A549 (cell line): ENCODE measurements around the gene ZNF765. TPM values are rescaled to one million over a fixed set of nuclear protein-coding genes. Genes with fewer than 3 reads are reported as not detected.
A peak's percentile ranks its signal among the peaks of the same experiment; 100 is the strongest.
"Not testable (repeated sequence)": the region's sequence is repeated elsewhere in the genome, so short reads cannot be mapped to it uniquely, and the experiment has no call there.

Source experiments
- ATAC-seq, 2 experiments: fragments of 200-7000 bp in 1 of 2; fragments of >200 bp in 1 of 2; cut with Nextera tagmentation in 1 of 2; cut with Tn5 transposase in 1 of 2; 3 replicates each; pipeline versions ENCODE4 v1.8.0 to v1.9.1; 2018 to 2020; ENCODE audit warnings: mild to moderate bottlenecking in 1 of 2, moderate library complexity in 1 of 2
- CTCF ChIA-PET: fragments of 300-600 bp; sonication (Branson Sonifier 250); formaldehyde crosslinking; extraction: SDS; loops from one replicate; lab custom pipeline; 2021; ENCODE audit warnings: antibody characterized with exemption, inconsistent platforms; lab: Yijun Ruan, JAX
- POLR2A ChIA-PET: fragments of 350-600 bp; formaldehyde crosslinking; extraction: SDS; loops from one replicate; lab custom pipeline; 2021; ENCODE audit warnings: antibody characterized with exemption, inconsistent platforms; lab: Yijun Ruan, JAX
- DNase-seq, 2 experiments: peaks; one replicate each; pipeline versions ENCODE4 v3.0.0 to v3.0.0-alpha.2; 2011 to 2016; ENCODE audit warnings: low read depth in 1 of 2, low spot score in 1 of 2
- FAIRE-seq: peaks from 2 replicates; lab custom pipeline; 2011; peaks lifted over from hg19 to GRCh38; lab: Jason Lieb, UNC
- H3K27ac ChIP-seq, 2 experiments: fragments of >200 bp; sonication (Bioruptor Twin); formaldehyde crosslinking; 3 replicates each; pipeline ENCODE4 v1.5.1; 2016 to 2017
- H3K4me1 ChIP-seq: fragments of >200 bp; sonication (Bioruptor Twin); formaldehyde crosslinking; 3 replicates; pipeline ENCODE4 v1.6.1; 2016
- H3K4me2 ChIP-seq: fragments of >200 bp; sonication (Bioruptor Twin); formaldehyde crosslinking; 3 replicates; pipeline ENCODE4 v1.6.1; 2016
- H3K4me3 ChIP-seq: fragments of >200 bp; sonication (Bioruptor Twin); formaldehyde crosslinking; 3 replicates; pipeline ENCODE4 v1.5.1; 2016
- H3K9me3 ChIP-seq: fragments of >200 bp; sonication (Bioruptor Twin); formaldehyde crosslinking; 3 replicates; pipeline ENCODE4 v1.6.1; 2016
- CBX2 ChIP-seq: fragments of 200-600 bp; sonication (generic); IDR thresholded peaks from 2 replicates; pipeline ENCODE4 v1.6.1; 2016; ENCODE audit warnings: low read depth, mild to moderate bottlenecking, borderline replicate concordance
- CHD4 ChIP-seq: fragments of 200-600 bp; sonication (generic); IDR thresholded peaks from 2 replicates; pipeline ENCODE4 v1.6.1; 2016; ENCODE audit warnings: antibody characterized with exemption, mild to moderate bottlenecking, borderline replicate concordance
- ESRRA ChIP-seq: fragments of 150-350 bp; IDR thresholded peaks from 2 replicates; pipeline ENCODE4 v1.6.1; 2014; ENCODE audit warnings: mild to moderate bottlenecking, low read length, borderline replicate concordance
- JUN ChIP-seq, 2 experiments: fragments of >200 bp; sonication (Bioruptor Twin); formaldehyde crosslinking; IDR thresholded peaks; 2 replicates in 1 of 2; 3 replicates in 1 of 2; pipeline ENCODE4 v1.6.1; 2016 to 2017
- MAX ChIP-seq: IDR thresholded peaks from 2 replicates; pipeline ENCODE4 v1.6.1; 2012
- MAZ ChIP-seq: fragments of 150-350 bp; IDR thresholded peaks from 2 replicates; pipeline ENCODE4 v1.6.1; 2014; ENCODE audit warnings: antibody characterized with exemption, low read depth, low read length, borderline replicate concordance
- MYC ChIP-seq: IDR thresholded peaks from 2 replicates; pipeline ENCODE4 v1.6.1; 2012; ENCODE audit warnings: mild to moderate bottlenecking, inconsistent platforms, low read length, improper control_type of control experiment, borderline replicate concordance
- NPAS2 ChIP-seq: fragments of 250-450 bp; sonication (Bioruptor Pico); IDR thresholded peaks from 2 replicates; pipeline ENCODE4 v1.8.0; 2022; ENCODE audit warnings: mild to moderate bottlenecking, moderate library complexity, borderline replicate concordance
- NR3C1 ChIP-seq: fragments of >200 bp; sonication (Bioruptor Twin); formaldehyde crosslinking; IDR thresholded peaks from 3 replicates; pipeline ENCODE4 v1.6.1; 2017
- POLR2A ChIP-seq: IDR thresholded peaks from 2 replicates; pipeline ENCODE4 v1.6.1; 2012; ENCODE audit warnings: mild to moderate bottlenecking, low read length
- RAD21 ChIP-seq, 2 experiments: fragments of >200 bp in 1 of 2; sonication (Bioruptor Twin) in 1 of 2; formaldehyde crosslinking in 1 of 2; IDR thresholded peaks in 1 of 2; conservative IDR thresholded peaks in 1 of 2; 2 replicates in 1 of 2; 3 replicates in 1 of 2; pipeline ENCODE4 v1.6.1; 2012 to 2018; ENCODE audit warnings: inconsistent platforms in 1 of 2
- SMC3 ChIP-seq: fragments of >200 bp; sonication (Bioruptor Twin); formaldehyde crosslinking; IDR thresholded peaks from 3 replicates; pipeline ENCODE4 v1.6.1; 2018; ENCODE audit warnings: inconsistent platforms
- SREBF2 ChIP-seq: fragments of 450-650 bp; IDR thresholded peaks from 2 replicates; pipeline ENCODE4 v1.6.1; 2014; ENCODE audit warnings: mild to moderate bottlenecking, moderate library complexity
- TP53 ChIP-seq: fragments of 250-450 bp; sonication (Bioruptor Pico); IDR thresholded peaks from 2 replicates; pipeline ENCODE4 v1.5.0; 2021; ENCODE audit warnings: mild to moderate bottlenecking, moderate library complexity
- ZC3H11A ChIP-seq: fragments of 450-650 bp; IDR thresholded peaks from 2 replicates; pipeline ENCODE4 v1.6.1; 2014; ENCODE audit warnings: antibody characterized with exemption, mild to moderate bottlenecking
- WGBS: methylation state at CpG from one replicate; pipeline ENCODE4 v1.1.6; 2017; ENCODE audit errors: missing lambda C conversion rate; 5-methylcytosine and 5-hydroxymethylcytosine counted together
- polyA plus RNA-seq, 4 experiments: library from polyadenylated mRNA; depleted of rRNA in 3 of 4; stranded (reverse); fragments of >200 nt; fragmentation: RNase III in 1 of 4; extraction: RNeasy Plus Mini Kit Qiagen cat#74134 plus additional on column Dnase treatment in 1 of 4; gene quantifications; 2 replicates in 3 of 4; 3 replicates in 1 of 4; pipeline ENCODE4 v1.2.3, GENCODE V29; 2011 to 2017
- TF ChIP-seq, protein P1 (sequence below): fragments of >200 bp; sonication (Bioruptor Twin); formaldehyde crosslinking; IDR thresholded peaks from 3 replicates; pipeline ENCODE4 v1.6.1; 2016
- TF ChIP-seq, protein P2 (sequence below): fragments of 450-650 bp; IDR thresholded peaks from 2 replicates; pipeline ENCODE4 v1.6.1; 2014; ENCODE audit warnings: antibody characterized with exemption
- TF ChIP-seq, protein P3 (sequence below): IDR thresholded peaks from 2 replicates; pipeline ENCODE4 v1.6.1; 2012; ENCODE audit warnings: low read depth, borderline replicate concordance
- TF ChIP-seq, protein P4 (sequence below): fragments of 150-350 bp; IDR thresholded peaks from 2 replicates; pipeline ENCODE4 v1.6.1; 2014; ENCODE audit warnings: low read depth, mild to moderate bottlenecking, low read length

ZNF765 gene
- polyA plus RNA-seq, 2 of the 4 experiments (the other 2 are of a cell fraction) = 4.8 to 8.3 TPM

- DNase-seq, H3K4me1 ChIP-seq, H3K4me3 ChIP-seq, H3K4me2 ChIP-seq, FAIRE-seq, H3K27ac ChIP-seq, POLR2A ChIA-PET: not testable (repeated sequence)
- CTCF ChIA-PET = interaction anchor here (0.9 kb wide), 1 partner anchor 29 kb away, joined by 3 read pairs; the partner anchor contains the start of gene ZNF765
- H3K9me3 ChIP-seq = peaks cover 57% of the 10 kb centered on the region
- 63% methylated on average over 8 of the region's 8 CpGs for WGBS
- 0 out of 5 replicates have a peak, but pooled peaks of 1 of the 2 experiments have one; percentile 3 for TF ChIP-seq RAD21 (conservative IDR thresholded peaks at IDR 0.05 in 1 of 2, IDR thresholded peaks at IDR 0.05 in 1 of 2)
- peak in 1 of 2 experiments; percentile 75; a peak in 3 of 6 replicates for ATAC-seq
Measured at GRCh38 chr19:53423680-53424079, 28.7 kb downstream of the ZNF765 start.

DNA sequence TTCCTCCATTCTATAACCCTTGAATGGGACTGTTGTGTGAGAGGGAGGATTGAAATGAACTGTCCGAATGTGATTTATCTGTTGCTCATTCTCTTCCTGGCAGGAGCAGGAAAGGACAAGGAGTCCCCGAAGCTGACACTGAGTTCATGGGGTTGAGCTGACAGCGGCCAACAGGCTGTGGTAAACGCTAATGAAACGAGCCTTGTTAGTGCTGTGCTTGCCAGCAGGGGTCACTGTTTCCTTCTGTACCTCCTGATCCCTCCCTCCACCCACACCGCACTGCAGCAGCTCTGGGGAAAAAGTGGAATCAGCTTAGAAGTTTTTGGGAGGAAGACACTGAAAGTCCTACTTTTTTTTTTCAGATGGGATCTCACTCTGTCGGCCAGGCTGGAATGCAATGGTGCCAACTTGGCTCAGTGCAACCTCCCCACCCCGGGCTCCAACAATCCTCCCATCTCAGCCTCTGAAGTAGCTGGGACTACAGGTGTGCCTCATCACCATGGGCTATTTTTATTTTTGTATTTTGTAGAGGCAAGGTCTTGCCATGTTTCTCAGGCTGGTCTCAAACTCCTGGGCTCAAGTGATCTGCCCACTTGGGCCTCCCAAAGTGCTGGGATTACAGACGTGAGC is 30.1 kb downstream of the ZNF765 start:
- TF ChIP-seq RAD21 (conservative IDR thresholded peaks at IDR 0.05 in 1 of 2, IDR thresholded peaks at IDR 0.05 in 1 of 2) (peak in 1 of 2 experiments; percentile 55; a peak in 2 of 5 replicates), NPAS2 (no peak)
- peaks cover 58% of the 10 kb centered on the region for H3K9me3 ChIP-seq
- CTCF ChIA-PET = interaction anchor here (0.6 to 0.9 kb wide), 6 partner anchors 15 to 1588 kb away, joined by 3 to 5 read pairs (median 3); no protein-coding TSS in a partner anchor
- no peak overlapping the region for H3K4me3 ChIP-seq
- ATAC-seq (peak in 1 of 2 experiments; percentile 72; a peak in 3 of 6 replicates), FAIRE-seq (no peak), DNase-seq (peak in 1 of 2 experiments; percentile 53)
- H3K27ac ChIP-seq = no peak overlapping the region
- POLR2A ChIA-PET = no interaction called here
- H3K4me1 ChIP-seq = no peaks in the 10 kb centered on the region
- no peak overlapping the region for H3K4me2 ChIP-seq
- 40% methylated on average over 9 of the region's 9 CpGs for WGBS

DNA sequence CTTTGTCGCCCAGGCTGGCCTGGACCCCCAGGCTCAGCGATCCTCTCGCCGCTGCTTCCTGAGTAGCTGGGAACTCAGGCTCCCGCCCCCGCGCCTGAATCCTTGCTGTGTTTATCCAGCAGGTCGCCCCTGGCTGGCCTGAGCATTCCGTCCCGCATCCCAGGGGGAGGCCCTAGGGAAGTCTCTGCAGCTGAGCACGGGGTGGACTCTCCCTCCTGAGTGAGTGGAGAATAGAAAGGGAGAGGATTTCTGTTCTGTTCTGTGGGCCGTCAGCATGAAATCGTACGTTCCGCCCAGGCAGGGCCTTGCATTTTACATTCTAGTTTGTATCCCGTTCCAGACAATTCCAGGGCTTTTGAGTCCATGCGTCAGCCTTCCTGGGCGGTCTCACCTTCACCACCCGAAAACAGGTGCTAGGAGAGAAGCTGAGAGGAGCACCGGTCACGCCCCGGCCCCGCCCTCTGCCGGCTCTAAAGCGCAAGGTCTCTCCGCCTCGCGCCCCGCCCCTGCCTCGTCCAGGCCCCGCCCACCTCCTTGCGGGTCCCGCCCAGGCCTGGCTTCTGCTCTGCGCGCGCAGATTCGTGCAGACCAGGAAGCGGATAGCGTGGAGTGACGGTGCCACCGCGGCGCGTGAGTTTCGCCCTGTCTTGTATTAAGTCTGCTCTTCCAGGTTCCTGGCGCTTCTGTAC is 36.6 kb downstream of the ZNF765 start, which contains the start of gene ZNF761:
Gene ZNF761 (plus strand): TSS at position 586 of the 689 bp plus-strand sequence. CDS start 15,285 bp downstream, outside the sequence.
- Histone ChIP-seq H3K4me2 (peak within 1 kb of the TSS; percentile 84), H3K9me3 (peaks cover 56% of the 10 kb centered on the region), H3K4me1 (no peaks in the 10 kb centered on the region), H3K4me3 (peak within 1 kb of the TSS; percentile 68), H3K27ac (peak within 1 kb of the TSS; percentile 72 to 83)
- ChIA-PET CTCF (no interaction called here), POLR2A (no interaction called here)
- WGBS = 44% methylated on average over 24 of the region's 46 CpGs
- TF ChIP-seq TP53 (CRISPR knock-in tag) (no peak), MYC (0 out of 2 replicates have a peak, but pooled peaks have one; percentile 44), CHD4 (no peak), JUN (IDR thresholded peaks at IDR 0.05) (peak in 1 of 2 experiments; percentile 25; a peak in 1 of 5 replicates), CBX2 (no peak), SMC3 (no peak), ESRRA (no peak), ZC3H11A (no peak), MAZ (no peak), POLR2A (peak; percentile 82), NPAS2 (no peak), NR3C1 (no peak), MAX (peak; percentile 70), SREBF2 (no peak)
- TF ChIP-seq, protein P1, sequence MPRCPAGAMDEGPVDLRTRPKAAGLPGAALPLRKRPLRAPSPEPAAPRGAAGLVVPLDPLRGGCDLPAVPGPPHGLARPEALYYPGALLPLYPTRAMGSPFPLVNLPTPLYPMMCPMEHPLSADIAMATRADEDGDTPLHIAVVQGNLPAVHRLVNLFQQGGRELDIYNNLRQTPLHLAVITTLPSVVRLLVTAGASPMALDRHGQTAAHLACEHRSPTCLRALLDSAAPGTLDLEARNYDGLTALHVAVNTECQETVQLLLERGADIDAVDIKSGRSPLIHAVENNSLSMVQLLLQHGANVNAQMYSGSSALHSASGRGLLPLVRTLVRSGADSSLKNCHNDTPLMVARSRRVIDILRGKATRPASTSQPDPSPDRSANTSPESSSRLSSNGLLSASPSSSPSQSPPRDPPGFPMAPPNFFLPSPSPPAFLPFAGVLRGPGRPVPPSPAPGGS = 0 out of 3 replicates have a peak, but pooled peaks have one; percentile 41
- TF ChIP-seq, protein P2, sequence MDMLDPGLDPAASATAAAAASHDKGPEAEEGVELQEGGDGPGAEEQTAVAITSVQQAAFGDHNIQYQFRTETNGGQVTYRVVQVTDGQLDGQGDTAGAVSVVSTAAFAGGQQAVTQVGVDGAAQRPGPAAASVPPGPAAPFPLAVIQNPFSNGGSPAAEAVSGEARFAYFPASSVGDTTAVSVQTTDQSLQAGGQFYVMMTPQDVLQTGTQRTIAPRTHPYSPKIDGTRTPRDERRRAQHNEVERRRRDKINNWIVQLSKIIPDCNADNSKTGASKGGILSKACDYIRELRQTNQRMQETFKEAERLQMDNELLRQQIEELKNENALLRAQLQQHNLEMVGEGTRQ = no peak
- TF ChIP-seq, protein P3, sequence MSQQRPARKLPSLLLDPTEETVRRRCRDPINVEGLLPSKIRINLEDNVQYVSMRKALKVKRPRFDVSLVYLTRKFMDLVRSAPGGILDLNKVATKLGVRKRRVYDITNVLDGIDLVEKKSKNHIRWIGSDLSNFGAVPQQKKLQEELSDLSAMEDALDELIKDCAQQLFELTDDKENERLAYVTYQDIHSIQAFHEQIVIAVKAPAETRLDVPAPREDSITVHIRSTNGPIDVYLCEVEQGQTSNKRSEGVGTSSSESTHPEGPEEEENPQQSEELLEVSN = 0 out of 2 replicates have a peak, but pooled peaks have one; percentile 2
- TF ChIP-seq, protein P4, sequence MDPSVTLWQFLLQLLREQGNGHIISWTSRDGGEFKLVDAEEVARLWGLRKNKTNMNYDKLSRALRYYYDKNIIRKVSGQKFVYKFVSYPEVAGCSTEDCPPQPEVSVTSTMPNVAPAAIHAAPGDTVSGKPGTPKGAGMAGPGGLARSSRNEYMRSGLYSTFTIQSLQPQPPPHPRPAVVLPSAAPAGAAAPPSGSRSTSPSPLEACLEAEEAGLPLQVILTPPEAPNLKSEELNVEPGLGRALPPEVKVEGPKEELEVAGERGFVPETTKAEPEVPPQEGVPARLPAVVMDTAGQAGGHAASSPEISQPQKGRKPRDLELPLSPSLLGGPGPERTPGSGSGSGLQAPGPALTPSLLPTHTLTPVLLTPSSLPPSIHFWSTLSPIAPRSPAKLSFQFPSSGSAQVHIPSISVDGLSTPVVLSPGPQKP = no peak
- peak; percentile 99 for ATAC-seq
- FAIRE-seq = no peak
- DNase-seq = peak; percentile 58 to 94
